HG02840 (cell line): Measurements from ENCODE around the gene REST.

Experiments used
- ATAC-seq: cut with Tn5 transposase; IDR thresholded peaks from one replicate; pipeline ENCODE4 v1.9.1; 2021; ENCODE audit warnings: mild to moderate bottlenecking, moderate library complexity, moderate number of reproducible peaks; ENCODE audit not compliant: unreplicated experiment, low FRiP score

The REST gene

GRCh38 chr4:56976837-56977320 is 69.2 kb downstream of the REST start:
- ATAC-seq, result peak; percentile 20

- peak; percentile 86 for ATAC-seq
Measured at GRCh38 chr4:56977321-56978012, 69.8 kb downstream of the REST start, which contains the start of gene NOA1. Gene NOA1 (minus strand): TSS chr4:56977606. CDS start chr4:56977585, 21 bp downstream.

GRCh38 chr4:56978750-56979303 is 71.1 kb downstream of the REST start, which contains the start of gene POLR2B:
Gene POLR2B (plus strand): TSS chr4:56978896. CDS start chr4:56978986, 90 bp downstream.
- ATAC-seq, result peak; percentile 57

- no peak for ATAC-seq
Measured at GRCh38 chr4:56979421-56980072, 71.8 kb downstream of the REST start.

GRCh38 chr4:56981795-56982201 is 74.1 kb downstream of the REST start:
- ATAC-seq, result no peak

GRCh38 chr4:56986192-56986591 is 78.5 kb downstream of the REST start:
- ATAC-seq, result no peak

GRCh38 chr4:56986952-56987351 is 79.3 kb downstream of the REST start:
- ATAC-seq, result no peak

GRCh38 chr4:56990109-56990905 is 82.6 kb downstream of the REST start:
- ATAC-seq, result no peak

GRCh38 chr4:56995525-56995924 is 87.8 kb downstream of the REST start:
- ATAC-seq, result no peak

- no peak for ATAC-seq
Measured at GRCh38 chr4:56999751-57000150, 92.1 kb downstream of the REST start.

- no peak for ATAC-seq
Measured at GRCh38 chr4:57013543-57014120, 105.9 kb downstream of the REST start.
